Fibroblast of pulmonary artery (primary cell): ENCODE measurements around the gene PHF21B.

Experiments
- DNase-seq: peaks from one replicate; pipeline ENCODE4 v3.0.0-alpha.2; 2010; ENCODE audit warnings: low read depth
- H3K4me3 ChIP-seq: replicated peaks from 2 replicates; pipeline ENCODE4 v1.5.1; 2011; ENCODE audit warnings: low read depth, mild to moderate bottlenecking, control low read depth, low read length, moderate library complexity
- TF ChIP-seq, protein P1 (sequence below): IDR thresholded peaks from 2 replicates; pipeline ENCODE4 v1.5.1; 2011; ENCODE audit warnings: mild to moderate bottlenecking, control low read depth, low read length, inconsistent platforms; ENCODE audit errors: missing control alignments

Gene PHF21B

DNA sequence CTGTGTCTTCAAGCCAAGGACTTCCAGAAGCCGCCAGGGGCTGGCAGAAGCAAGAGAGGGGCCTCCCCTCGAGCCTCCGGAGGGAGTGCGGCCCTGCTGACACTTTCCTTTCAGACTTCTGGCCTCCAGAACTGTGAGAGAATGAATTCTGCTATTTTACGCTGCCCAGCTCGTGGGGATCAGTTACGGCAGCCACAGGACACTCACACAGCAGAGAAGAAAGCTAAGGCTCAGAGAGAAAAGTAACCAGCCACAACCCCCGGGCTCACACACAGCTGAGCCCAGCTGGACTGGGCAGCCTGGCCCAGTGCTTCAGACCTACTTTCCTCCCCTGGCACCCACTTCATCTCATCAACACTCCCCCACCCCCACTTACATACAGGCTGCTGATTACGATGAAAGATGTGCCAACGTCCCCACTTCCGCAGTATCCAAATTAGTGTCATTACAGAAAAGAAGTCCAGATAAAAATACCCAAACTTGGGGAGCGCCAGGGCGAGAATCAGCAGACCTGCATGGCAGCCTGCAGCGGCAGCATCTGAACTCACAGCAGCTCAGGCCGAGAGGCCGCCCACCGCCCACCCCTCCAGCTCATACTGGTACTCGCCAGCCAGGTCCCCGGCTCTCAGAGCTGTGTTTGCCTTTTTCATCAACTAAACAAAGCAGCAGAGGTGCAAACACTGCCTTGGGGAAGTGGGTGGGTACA, 15.3 kb downstream of the PHF21B start:
- no peak for DNase-seq
- no peak overlapping the region for H3K4me3 ChIP-seq
- TF ChIP-seq, protein P1, sequence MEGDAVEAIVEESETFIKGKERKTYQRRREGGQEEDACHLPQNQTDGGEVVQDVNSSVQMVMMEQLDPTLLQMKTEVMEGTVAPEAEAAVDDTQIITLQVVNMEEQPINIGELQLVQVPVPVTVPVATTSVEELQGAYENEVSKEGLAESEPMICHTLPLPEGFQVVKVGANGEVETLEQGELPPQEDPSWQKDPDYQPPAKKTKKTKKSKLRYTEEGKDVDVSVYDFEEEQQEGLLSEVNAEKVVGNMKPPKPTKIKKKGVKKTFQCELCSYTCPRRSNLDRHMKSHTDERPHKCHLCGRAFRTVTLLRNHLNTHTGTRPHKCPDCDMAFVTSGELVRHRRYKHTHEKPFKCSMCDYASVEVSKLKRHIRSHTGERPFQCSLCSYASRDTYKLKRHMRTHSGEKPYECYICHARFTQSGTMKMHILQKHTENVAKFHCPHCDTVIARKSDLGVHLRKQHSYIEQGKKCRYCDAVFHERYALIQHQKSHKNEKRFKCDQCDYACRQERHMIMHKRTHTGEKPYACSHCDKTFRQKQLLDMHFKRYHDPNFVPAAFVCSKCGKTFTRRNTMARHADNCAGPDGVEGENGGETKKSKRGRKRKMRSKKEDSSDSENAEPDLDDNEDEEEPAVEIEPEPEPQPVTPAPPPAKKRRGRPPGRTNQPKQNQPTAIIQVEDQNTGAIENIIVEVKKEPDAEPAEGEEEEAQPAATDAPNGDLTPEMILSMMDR = no peak

DNA sequence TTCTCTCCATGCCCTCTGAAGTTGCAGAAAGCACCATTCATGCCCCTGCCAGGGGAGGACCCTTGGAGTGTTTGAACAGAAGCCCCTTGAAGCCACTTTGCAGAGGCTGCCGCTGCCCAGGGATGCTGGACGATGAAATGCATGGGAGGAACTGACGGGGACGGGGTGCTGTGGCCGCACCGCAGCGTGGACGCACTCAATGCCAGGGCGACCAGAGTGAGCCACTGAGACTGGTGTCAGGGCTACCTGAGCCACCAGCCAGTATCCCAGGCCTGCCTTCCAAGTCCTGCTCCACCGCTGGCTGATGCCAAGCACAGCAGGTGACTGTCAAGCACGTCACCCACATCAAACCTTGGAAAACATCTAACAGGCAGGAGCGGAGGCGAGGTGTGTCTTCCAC, 17.6 kb downstream of the PHF21B start:
- TF ChIP-seq, protein P1 = no peak
- DNase-seq = no peak
- H3K4me3 ChIP-seq = no peak overlapping the region

DNA sequence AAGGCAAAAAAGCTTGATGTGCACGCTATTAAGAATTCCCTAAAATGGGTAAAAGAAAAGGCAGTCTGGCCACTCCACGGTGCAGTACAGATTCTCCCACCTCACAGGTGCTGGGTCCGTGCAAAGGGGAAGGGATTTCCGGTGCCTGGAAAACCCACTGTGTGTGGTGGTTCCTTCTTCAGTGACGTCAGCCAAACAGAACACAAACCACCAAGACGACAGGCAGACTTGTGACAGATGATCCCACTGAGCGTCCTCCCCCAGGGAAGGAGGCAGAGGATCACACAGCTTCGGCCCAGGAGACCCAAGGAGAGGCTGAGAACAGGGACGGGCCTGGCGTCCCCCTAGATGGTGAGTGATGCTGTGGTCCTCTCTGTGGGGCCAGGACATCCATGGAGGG, 18.6 kb downstream of the PHF21B start:
- no peak overlapping the region for H3K4me3 ChIP-seq
- TF ChIP-seq, protein P1 = no peak
- no peak for DNase-seq

DNA sequence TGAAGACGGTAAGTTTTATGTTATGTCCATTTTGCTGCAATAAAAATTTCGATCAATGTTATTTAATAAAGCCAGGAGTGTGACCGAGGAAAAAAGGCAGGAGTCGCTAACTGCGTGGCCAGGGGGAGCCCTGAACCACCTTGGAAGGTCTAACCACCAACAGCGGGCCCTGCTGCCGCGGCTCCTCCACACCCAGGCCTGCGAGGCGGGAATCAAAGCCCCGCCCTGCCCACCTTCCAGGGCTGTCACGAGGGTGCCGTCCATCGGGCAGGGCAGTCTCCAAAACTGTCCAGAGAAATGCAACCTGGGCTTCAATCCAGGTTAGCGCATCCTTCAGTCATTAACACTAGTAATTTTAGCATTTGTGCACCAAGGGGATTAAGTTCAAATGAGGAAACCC, 19.0 kb downstream of the PHF21B start:
- TF ChIP-seq, protein P1 = no peak
- no peak for DNase-seq
- H3K4me3 ChIP-seq = no peak overlapping the region

DNA sequence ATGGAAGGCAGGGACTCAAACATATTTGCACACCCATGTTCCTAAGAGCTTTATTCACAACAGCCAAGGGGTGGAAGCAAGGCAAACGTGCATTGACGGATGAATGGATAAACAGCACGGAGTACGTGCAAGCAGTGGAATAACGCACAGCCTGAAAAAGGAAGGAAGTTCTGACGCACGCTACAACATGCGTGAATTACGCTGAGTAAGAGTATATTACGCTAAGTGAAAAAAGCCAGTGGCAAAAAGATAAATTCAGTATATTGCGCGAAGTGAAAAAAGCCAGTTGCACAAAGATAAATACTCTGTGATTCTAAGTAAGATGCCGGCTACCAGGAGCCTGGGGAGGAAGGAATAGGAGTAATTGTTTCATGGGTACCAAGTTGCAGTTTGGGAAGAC, 19.5 kb downstream of the PHF21B start:
- DNase-seq = no peak
- TF ChIP-seq, protein P1 = no peak

DNA sequence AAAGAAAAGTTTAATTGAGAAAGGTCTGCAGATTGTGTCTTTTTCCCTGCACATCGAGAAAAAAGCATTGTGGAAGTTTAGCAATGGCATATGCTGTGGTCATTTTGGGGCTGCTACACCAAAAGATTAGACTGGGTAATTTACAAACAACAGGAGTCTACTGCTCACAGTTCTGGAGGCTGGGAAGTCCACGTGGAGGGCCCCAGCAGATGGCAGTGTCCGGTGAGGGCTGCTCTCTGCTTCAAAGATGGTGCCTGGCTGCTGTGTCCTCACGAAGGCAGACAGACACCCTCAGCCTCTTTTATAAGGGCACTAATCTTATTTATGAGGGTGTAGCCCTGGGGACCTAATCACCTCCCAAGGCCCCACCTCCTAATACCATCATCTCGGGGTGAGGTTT, 21.1 kb downstream of the PHF21B start:
- no peak for DNase-seq
- TF ChIP-seq, protein P1 = no peak
- no peak overlapping the region for H3K4me3 ChIP-seq

More for the DNA sequence above, 19.5 kb downstream of the PHF21B start:
- H3K4me3 ChIP-seq = no peak overlapping the region

DNA sequence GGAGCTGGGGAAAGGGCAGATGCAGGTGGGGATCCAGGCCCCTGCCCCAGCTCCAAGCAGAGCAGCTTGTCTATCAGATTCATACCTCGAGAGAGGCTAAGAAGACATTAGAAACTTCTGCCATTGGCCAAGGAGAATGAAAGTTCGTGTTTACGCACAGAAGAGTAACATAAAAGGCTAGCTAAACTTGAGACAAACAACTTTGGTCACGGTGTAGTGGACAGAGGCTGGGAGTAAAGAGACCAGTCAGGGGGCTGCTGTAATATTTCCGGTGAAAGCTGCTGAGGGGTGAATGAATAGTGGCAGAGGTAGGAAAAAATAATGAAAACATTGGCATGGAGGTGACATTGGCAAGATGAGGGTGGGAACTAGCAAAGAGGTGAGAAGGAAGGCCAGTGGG, 22.9 kb downstream of the PHF21B start:
- TF ChIP-seq, protein P1 = no peak
- no peak overlapping the region for H3K4me3 ChIP-seq
- no peak for DNase-seq
